ENCODE data around the gene SOX15.
A peak's percentile ranks its signal among the peaks of the same experiment; 100 is the strongest.
"Not testable (repeated sequence)": the region's sequence is repeated elsewhere in the genome, so short reads cannot be mapped to it uniquely, and the experiment has no call there.

SOX15 gene

GRCh38 chr17:7589891-7590691, at the start of gene SOX15:
SOX15 (minus strand) TSS chr17:7590094; CDS start chr17:7589676, 418 bp downstream.
- no peak for DNase-seq

GRCh38 chr17:7636163-7636562, 46.3 kb upstream of the SOX15 start:
- DNase-seq: no peak

GRCh38 chr17:7634384-7634783, 44.5 kb upstream of the SOX15 start:
- DNase-seq: peak; percentile 74

GRCh38 chr17:7633093-7633492, 43.2 kb upstream of the SOX15 start:
- no peak for DNase-seq

GRCh38 chr17:7632492-7632894, 42.6 kb upstream of the SOX15 start:
- no peak for DNase-seq

GRCh38 chr17:7631398-7632380, 41.8 kb upstream of the SOX15 start:
- no peak for DNase-seq

GRCh38 chr17:7629939-7630571, 40.2 kb upstream of the SOX15 start, which contains the start of gene SHBG:
SHBG (plus strand) TSS chr17:7630135; CDS start chr17:7630173, 38 bp downstream.
- DNase-seq: no peak

- peak; percentile 97 for DNase-seq
Observed at GRCh38 chr17:7627250-7628121, 37.6 kb upstream of the SOX15 start, which contains the start of gene SAT2. SAT2 (minus strand) TSS chr17:7627821; CDS start chr17:7627635, 186 bp downstream.

GRCh38 chr17:7626956-7627249, 37.0 kb upstream of the SOX15 start:
- no peak for DNase-seq

GRCh38 chr17:7626307-7626706, 36.4 kb upstream of the SOX15 start:
- no peak for DNase-seq

GRCh38 chr17:7625749-7626148, 35.9 kb upstream of the SOX15 start:
- DNase-seq: not testable (repeated sequence)

- DNase-seq: no peak
Observed at GRCh38 chr17:7623661-7624060, 33.8 kb upstream of the SOX15 start.

GRCh38 chr17:7620835-7621234, 30.9 kb upstream of the SOX15 start:
- no peak for DNase-seq

- DNase-seq: no peak
Observed at GRCh38 chr17:7618608-7619007, 28.7 kb upstream of the SOX15 start.

GRCh38 chr17:7615265-7615747, 25.4 kb upstream of the SOX15 start:
- DNase-seq: no peak

- peak; percentile 100 for DNase-seq
Observed at GRCh38 chr17:7614425-7615264, 24.8 kb upstream of the SOX15 start, which contains the start of gene FXR2. FXR2 (minus strand) TSS chr17:7614897; CDS start chr17:7614532, 365 bp downstream.

GRCh38 chr17:7613769-7614424, 24.0 kb upstream of the SOX15 start:
- DNase-seq: no peak

- no peak for DNase-seq
Observed at GRCh38 chr17:7612294-7612640, 22.4 kb upstream of the SOX15 start.

GRCh38 chr17:7611635-7612293, 21.9 kb upstream of the SOX15 start:
- DNase-seq: no peak

GRCh38 chr17:7610641-7611040, 20.7 kb upstream of the SOX15 start:
- DNase-seq: no peak
